Left kidney (tissue), 2 donors: ENCODE results near the gene ABI1. TPM values are rescaled to one million over a fixed set of nuclear protein-coding genes. Genes with fewer than 3 reads are reported as not detected.
"Not testable (repeated sequence)": the region's sequence is repeated elsewhere in the genome, so short reads cannot be mapped to it uniquely, and the experiment has no call there.

ENCODE experiments used
- DNase-seq: peaks from one replicate; pipeline ENCODE4 v3.0.0-alpha.2; 2013
- polyA plus RNA-seq: library from polyadenylated mRNA; unstranded; fragments of 120-200 nt; gene quantifications from one replicate; pipeline ENCODE4 v1.2.1, GENCODE V29; 2013; ENCODE audit not compliant: insufficient read length

ABI1 gene
- polyA plus RNA-seq, 1 donor = 72.4 TPM

GRCh38 chr10:26806557-26806956 lies 54.2 kb downstream of the ABI1 start:
- no peak for DNase-seq

GRCh38 chr10:26805567-26806245 lies 55.1 kb downstream of the ABI1 start:
- DNase-seq = no peak

DNA sequence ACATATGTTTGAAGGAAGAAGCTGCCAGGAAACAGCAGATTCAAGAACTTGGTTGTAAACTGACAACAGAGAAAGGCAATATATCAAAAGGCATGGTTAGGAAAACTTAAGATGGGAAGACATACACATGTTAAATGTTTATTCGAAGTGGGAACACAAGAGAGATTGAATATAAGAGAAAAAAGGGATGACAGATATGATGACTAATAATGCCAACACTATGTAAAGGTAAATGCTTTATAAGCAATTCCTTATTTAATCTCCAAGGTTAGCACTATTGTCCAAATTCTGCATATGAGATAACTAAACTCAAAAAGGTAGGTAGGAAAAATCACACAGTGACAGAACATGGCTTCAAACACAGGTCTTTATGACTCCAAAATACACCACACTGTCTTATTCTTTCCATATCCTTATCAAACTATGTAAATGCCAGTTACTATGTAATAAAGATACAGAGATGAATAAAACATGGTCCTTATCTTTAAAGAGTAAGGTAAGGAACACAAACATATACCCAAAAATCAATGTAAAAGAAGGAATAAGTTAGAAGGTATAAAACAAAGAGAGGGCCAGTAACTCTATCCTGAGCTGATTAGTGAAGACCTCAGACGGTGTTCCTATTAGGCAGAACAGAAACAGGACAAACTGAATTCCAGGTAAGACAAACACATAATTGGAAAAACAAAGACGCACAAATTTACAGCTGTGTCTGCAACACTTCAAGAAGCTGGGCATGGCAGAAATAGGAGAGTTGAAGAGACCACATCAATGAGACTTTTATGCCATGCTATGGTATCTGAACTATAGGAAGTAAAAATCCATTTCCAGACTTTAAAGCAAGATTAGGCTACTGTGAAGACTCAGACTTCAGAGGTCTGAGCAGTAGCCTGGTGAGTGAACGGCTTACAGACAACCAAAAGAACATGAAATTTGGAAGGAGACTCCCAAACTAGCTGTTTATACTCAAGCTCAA lies 56.1 kb downstream of the ABI1 start:
- no peak for DNase-seq

DNA sequence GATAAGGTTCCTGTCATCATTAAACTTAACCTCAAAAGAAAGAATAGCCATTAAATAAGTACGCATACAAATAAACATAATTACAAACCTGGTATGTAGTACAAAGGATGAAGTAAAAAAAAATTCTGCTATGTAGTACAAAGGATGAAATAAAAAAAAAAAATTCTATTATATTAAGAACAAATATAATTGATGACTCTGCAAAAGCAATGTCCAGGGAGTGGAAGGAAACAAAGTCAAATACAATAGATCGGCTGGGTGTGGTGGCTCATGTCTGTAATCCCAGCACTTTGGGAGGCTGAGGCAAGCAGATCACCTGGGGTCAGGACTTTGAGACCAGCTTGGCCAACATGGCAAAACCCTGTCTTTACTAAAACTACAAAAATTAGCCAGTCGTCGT lies 56.9 kb downstream of the ABI1 start:
- DNase-seq = no peak

DNA sequence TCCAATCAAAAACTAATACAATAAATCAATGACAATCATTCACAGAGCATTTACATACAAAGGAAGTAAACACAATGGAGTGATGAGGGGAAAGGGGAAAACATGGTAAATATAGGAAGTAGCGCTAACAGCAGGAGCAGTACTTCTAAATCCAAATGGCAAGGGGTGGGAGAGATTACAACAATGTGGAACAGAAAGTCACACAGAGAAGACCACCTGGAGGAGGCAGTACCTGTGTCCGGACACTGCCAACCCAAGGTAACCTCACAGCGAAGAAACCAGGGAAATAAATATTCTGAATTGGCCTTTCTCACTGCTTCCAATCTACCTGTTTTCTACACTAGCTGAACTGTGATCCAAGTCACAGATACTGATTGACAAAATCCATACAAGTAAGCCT lies 58.2 kb downstream of the ABI1 start:
- DNase-seq = no peak

DNA sequence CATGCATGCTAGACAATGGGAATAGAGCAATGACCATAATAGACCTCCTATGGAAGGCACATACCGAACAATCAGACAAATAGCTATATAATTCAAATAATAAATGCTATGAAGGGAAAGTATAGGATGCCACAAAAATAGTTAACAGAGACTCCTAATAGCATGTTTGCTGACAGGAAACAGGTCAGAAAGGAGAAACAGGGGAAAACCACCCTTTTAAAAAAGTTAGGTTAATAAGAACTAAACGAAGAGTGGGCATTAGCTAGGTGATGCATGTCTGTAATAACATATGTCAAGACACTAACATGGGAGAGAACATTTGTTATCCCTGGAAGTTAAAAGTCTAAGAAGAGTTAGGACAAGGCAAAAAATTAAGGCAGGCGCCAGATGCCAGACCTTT lies 58.9 kb downstream of the ABI1 start:
- DNase-seq = no peak

- DNase-seq = no peak
Measured at GRCh38 chr10:26801274-26801673, 59.5 kb downstream of the ABI1 start.

DNA sequence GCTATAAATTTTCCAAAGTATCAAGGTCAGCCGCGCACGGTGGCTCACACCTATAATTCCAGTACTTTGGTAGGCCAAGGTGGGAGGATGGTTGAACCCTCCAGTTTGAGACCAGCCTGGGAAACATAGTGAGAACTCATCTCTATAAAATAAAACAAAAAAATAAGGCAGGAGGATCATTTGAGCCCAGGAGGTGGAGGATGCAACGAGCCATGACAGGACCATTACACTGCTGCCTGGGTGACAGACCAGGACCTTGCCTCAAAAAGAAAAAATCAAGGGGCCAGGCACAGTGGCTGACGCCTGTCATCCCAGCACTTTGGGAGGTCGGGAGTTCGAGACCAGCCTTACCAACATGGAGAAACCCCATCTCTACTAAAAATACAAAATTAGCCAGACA lies 60.3 kb downstream of the ABI1 start:
- DNase-seq = no peak

DNA sequence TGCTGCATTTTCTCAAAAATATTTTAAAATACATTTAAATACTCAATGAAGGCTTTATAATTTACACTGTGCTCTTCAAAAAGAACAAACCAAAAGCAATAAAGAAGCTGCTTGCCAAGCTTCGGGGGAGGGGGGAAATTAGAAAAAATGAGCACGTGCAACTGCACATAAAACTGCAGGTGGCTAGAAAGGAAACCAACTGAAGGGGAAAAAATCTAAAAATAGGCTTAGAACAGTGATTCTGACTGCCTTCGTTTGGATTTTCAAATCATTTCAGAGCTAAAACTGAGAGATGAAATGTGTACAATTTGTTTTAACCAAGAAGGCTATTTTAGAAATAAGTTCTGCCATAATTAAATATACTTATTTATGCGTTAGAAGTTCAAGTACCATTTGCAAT lies 61.4 kb downstream of the ABI1 start:
- DNase-seq = peak; percentile 3

- DNase-seq = no peak
Measured at GRCh38 chr10:26798298-26798697, 62.5 kb downstream of the ABI1 start.

GRCh38 chr10:26797340-26797739 lies 63.4 kb downstream of the ABI1 start:
- DNase-seq = no peak

GRCh38 chr10:26792758-26793495 lies 67.8 kb downstream of the ABI1 start:
- DNase-seq = no peak

GRCh38 chr10:26790221-26790995 lies 70.3 kb downstream of the ABI1 start:
- no peak for DNase-seq

- DNase-seq = not testable (repeated sequence)
Measured at GRCh38 chr10:26789779-26790178, 71.0 kb downstream of the ABI1 start.

DNA sequence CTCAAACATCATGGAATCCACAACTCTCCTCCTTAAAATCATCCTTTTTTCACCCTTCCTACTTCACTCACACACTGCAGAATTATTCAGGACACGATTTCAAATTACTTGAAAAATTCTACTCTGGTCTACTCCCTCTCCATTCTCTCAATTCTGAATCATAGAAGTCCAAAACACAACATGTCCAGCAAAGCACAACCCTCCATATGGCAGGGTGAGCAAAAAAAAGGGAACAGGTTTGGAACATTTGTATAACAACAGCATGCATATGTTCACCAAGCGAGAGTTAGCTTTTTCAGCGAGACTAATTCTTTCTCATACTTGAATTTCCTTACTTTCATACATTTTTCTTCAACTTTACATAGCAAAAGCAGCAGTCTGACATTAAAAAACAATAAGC lies 73.4 kb downstream of the ABI1 start:
- no peak for DNase-seq

- no peak for DNase-seq
Measured at GRCh38 chr10:26781797-26782196, 79.0 kb downstream of the ABI1 start.

DNA sequence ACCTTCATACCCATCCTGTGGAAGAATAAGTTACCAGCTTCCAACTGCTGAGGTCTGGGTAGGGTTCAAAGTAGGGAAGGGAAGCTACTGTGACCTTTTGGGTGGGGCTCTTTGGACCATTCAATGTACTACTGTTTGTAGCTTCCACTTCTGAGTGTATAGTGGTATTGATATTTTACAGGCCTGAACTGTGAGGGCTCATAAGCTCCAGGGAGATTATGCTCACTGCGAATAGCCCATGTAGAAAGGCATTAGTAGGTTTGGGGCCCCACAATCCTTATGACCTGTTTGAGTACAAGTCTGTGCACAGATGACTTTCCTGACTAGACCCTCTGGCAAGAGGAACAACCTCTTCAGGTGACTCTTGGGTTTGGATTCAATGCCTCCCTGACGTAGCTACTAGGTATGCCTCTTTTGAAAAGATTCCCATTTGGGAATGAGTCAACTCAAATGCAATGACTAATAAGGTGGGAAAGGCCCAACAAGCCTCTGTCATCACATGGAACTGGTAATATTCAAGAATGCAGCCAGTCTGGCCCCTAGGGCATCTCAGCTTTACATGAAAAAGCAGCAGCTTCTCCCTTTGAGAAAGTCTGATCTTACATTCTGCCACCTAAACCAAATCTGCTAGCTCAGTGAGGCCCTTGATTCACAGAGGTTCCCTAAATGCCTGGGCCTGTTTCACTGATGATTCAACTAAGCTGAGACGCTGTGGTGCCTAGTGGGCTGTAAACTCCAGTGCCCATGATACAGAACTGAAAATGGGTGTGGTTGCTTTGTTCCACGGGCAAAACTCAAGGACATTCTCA lies 79.8 kb downstream of the ABI1 start:
- no peak for DNase-seq

GRCh38 chr10:26780106-26780792 lies 80.5 kb downstream of the ABI1 start:
- DNase-seq = no peak

- DNase-seq = no peak
Measured at GRCh38 chr10:26779176-26779860, 81.4 kb downstream of the ABI1 start.

DNA sequence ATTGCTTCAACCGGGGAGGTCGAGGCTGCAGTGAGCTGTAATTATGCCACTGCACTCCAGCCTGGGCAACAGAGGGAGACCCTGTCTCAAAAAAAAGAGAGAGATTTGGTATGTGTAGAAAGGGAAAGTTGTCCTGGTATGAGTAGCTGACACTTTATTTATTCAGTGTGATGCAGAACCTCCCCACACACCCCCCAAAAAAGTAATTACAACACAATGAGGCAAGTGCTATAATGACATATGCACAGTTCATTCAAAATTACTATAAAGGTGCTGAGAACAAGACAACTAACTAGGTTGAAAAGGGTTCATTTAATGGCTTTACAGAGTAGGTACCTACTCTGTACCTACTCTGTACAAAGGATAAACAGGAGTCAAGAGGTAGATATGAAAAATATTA lies 83.1 kb downstream of the ABI1 start:
- no peak for DNase-seq
